Transverse colon (tissue), 4 donors: ENCODE data around the gene ITGA11.

Source experiments
- EP300 ChIP-seq: sonication (generic); formaldehyde crosslinking; IDR thresholded peaks from one replicate; pipeline ENCODE4 v1.6.1; 2017; ENCODE audit warnings: antibody characterized with exemption, low read depth
- POLR2A ChIP-seq: fragments of 450-650 bp; IDR thresholded peaks from one replicate; pipeline ENCODE4 v1.6.1; 2016; ENCODE audit warnings: antibody characterized with exemption, mild to moderate bottlenecking, moderate library complexity
- POLR2AphosphoS5 ChIP-seq, 3 donors: sonication (generic); formaldehyde crosslinking; IDR thresholded peaks; one replicate each; pipeline ENCODE4 v1.6.1; 2016; ENCODE audit warnings: antibody characterized with exemption in 3 of 3
- TF ChIP-seq, protein P1 (sequence below), 5 experiments: fragments of 200-600 bp in 3 of 5; fragments of 450-650 bp in 2 of 5; sonication (generic) in 3 of 5; IDR thresholded peaks; 1 replicate in 2 of 5; 2 replicates in 3 of 5; pipeline ENCODE4 v1.5.1; 2016 to 2017; ENCODE audit warnings: antibody characterized with exemption in 5 of 5, inconsistent platforms in 3 of 5, mild to moderate bottlenecking in 2 of 5, moderate library complexity in 1 of 5

- TF ChIP-seq, protein P1, sequence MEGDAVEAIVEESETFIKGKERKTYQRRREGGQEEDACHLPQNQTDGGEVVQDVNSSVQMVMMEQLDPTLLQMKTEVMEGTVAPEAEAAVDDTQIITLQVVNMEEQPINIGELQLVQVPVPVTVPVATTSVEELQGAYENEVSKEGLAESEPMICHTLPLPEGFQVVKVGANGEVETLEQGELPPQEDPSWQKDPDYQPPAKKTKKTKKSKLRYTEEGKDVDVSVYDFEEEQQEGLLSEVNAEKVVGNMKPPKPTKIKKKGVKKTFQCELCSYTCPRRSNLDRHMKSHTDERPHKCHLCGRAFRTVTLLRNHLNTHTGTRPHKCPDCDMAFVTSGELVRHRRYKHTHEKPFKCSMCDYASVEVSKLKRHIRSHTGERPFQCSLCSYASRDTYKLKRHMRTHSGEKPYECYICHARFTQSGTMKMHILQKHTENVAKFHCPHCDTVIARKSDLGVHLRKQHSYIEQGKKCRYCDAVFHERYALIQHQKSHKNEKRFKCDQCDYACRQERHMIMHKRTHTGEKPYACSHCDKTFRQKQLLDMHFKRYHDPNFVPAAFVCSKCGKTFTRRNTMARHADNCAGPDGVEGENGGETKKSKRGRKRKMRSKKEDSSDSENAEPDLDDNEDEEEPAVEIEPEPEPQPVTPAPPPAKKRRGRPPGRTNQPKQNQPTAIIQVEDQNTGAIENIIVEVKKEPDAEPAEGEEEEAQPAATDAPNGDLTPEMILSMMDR (IDR thresholded peaks at IDR 0.05) = no peak
- TF ChIP-seq POLR2A = no peak
- TF ChIP-seq POLR2AphosphoS5 (IDR thresholded peaks at IDR 0.05) = no peak
- TF ChIP-seq EP300 = no peak
Measured at GRCh38 chr15:68411735-68412134, 20.2 kb downstream of the ITGA11 start.
